ENCODE results near the gene BARHL1.

Gene BARHL1

GRCh38 chr9:132631280-132631679 is 48.9 kb downstream of the BARHL1 start:
- DNase-seq: no peak
- Histone ChIP-seq H3K9me3 (no peaks in the 10 kb centered on the region), H3K27ac (no peak overlapping the region), H3K36me3 (peaks cover 44 to 66% (median 50%) of the 10 kb centered on the region in 3 donors), H3K4me1 (no peaks in the 10 kb centered on the region), H3K4me3 (no peak overlapping the region), H3K27me3 (no peaks in the 10 kb centered on the region)
- no peak for TF ChIP-seq CTCF (IDR thresholded peaks at IDR 0.05)
- intact Hi-C loops (cut with DNase I; ENCODE audit: low total_unique reads): no loop called here

GRCh38 chr9:132631685-132632084 is 49.3 kb downstream of the BARHL1 start:
- Histone ChIP-seq H3K36me3 (peaks cover 40 to 66% (median 54%) of the 10 kb centered on the region in 3 donors), H3K4me3 (no peak overlapping the region), H3K4me1 (no peaks in the 10 kb centered on the region), H3K9me3 (no peaks in the 10 kb centered on the region), H3K27me3 (no peaks in the 10 kb centered on the region), H3K27ac (no peak overlapping the region)
- intact Hi-C loops (cut with DNase I; ENCODE audit: low total_unique reads): no loop called here
- TF ChIP-seq CTCF (IDR thresholded peaks at IDR 0.05): no peak
- DNase-seq: no peak

- peaks cover 31 to 66% (median 57%) of the 10 kb centered on the region in 3 donors for H3K36me3 ChIP-seq
- H3K4me1 ChIP-seq: no peaks in the 10 kb centered on the region
- no peak overlapping the region for H3K27ac ChIP-seq
- no peak overlapping the region for H3K4me3 ChIP-seq
- no peak for TF ChIP-seq CTCF (IDR thresholded peaks at IDR 0.05)
- H3K9me3 ChIP-seq: no peaks in the 10 kb centered on the region
- no peak for DNase-seq
- intact Hi-C loops (cut with DNase I; ENCODE audit: low total_unique reads): no loop called here
- no peaks in the 10 kb centered on the region for H3K27me3 ChIP-seq
These were observed 50.2 kb downstream of the BARHL1 start for GRCh38 chr9:132632413-132633129.

- H3K36me3 ChIP-seq: peaks cover 26 to 63% (median 56%) of the 10 kb centered on the region in 3 donors
- no peak overlapping the region for H3K4me3 ChIP-seq
- TF ChIP-seq CTCF (IDR thresholded peaks at IDR 0.05): no peak
- H3K4me1 ChIP-seq: no peaks in the 10 kb centered on the region
- intact Hi-C loops (cut with DNase I; ENCODE audit: low total_unique reads): no loop called here
- H3K9me3 ChIP-seq: no peaks in the 10 kb centered on the region
- H3K27me3 ChIP-seq: no peaks in the 10 kb centered on the region
- DNase-seq: no peak
- H3K27ac ChIP-seq: no peak overlapping the region
These were observed 51.9 kb downstream of the BARHL1 start for GRCh38 chr9:132634327-132634726.

- Histone ChIP-seq H3K4me1 (no peaks in the 10 kb centered on the region), H3K9me3 (no peaks in the 10 kb centered on the region), H3K27me3 (no peaks in the 10 kb centered on the region), H3K4me3 (no peak overlapping the region), H3K27ac (no peak overlapping the region), H3K36me3 (peaks cover 35 to 65% (median 58%) of the 10 kb centered on the region in 3 donors)
- intact Hi-C loops (cut with DNase I; ENCODE audit: low total_unique reads): no loop called here
- TF ChIP-seq CTCF (IDR thresholded peaks at IDR 0.05): no peak
- no peak for DNase-seq
These were observed 54.9 kb downstream of the BARHL1 start for GRCh38 chr9:132637351-132637750.

Measured in tibial artery (tissue), 4 donors.